Brain microvascular endothelial cell (primary cell): ENCODE results near the gene KIF15.

Source experiments
- DNase-seq: peaks from one replicate; pipeline ENCODE4 v3.0.0-alpha.2; 2020
- H3K27ac ChIP-seq: fragments of 250-450 bp; sonication (Bioruptor Pico); 2 replicates; pipeline ENCODE4 v1.5.1; 2020; ENCODE audit warnings: mild to moderate bottlenecking, moderate library complexity
- H3K27me3 ChIP-seq: fragments of 250-450 bp; sonication (Bioruptor Pico); replicated peaks from 2 replicates; pipeline ENCODE4 v1.5.1; 2020; ENCODE audit warnings: mild to moderate bottlenecking
- H3K36me3 ChIP-seq: fragments of 250-450 bp; sonication (Bioruptor Pico); replicated peaks from 2 replicates; pipeline ENCODE4 v1.5.1; 2020; ENCODE audit warnings: mild to moderate bottlenecking
- H3K4me3 ChIP-seq: 2 replicates; pipeline ENCODE4 v1.5.1; 2011; ENCODE audit warnings: low read depth, mild to moderate bottlenecking, control low read depth, low read length, moderate library complexity
- CTCF ChIP-seq: IDR thresholded peaks from 2 replicates; pipeline ENCODE4 v1.5.1; 2011; ENCODE audit warnings: low read depth, mild to moderate bottlenecking, moderate library complexity, low read length, control low read depth, inconsistent platforms; ENCODE audit errors: missing control alignments
- in situ Hi-C: cut with HindIII; loops from 2 replicates; pipeline ENCODE4 v1.10.0; 2017; ENCODE audit warnings: low sequenced_read_pairs, low pct_ligation_motif_present

KIF15 gene

GRCh38 chr3:44771424-44772098 is 10.0 kb downstream of the KIF15 start:
- TF ChIP-seq CTCF: no peak
- in situ Hi-C loops: no loop called here
- no peak overlapping the region for H3K4me3 ChIP-seq
- no peak for DNase-seq
- H3K27ac ChIP-seq: no peak overlapping the region
- no peaks in the 10 kb centered on the region for H3K27me3 ChIP-seq
- H3K36me3 ChIP-seq: no peaks in the 10 kb centered on the region

GRCh38 chr3:44772099-44772442 is 10.5 kb downstream of the KIF15 start:
- no peak for DNase-seq
- in situ Hi-C loops: no loop called here
- Histone ChIP-seq H3K36me3 (no peaks in the 10 kb centered on the region), H3K27ac (no peak overlapping the region), H3K4me3 (no peak overlapping the region), H3K27me3 (no peaks in the 10 kb centered on the region)
- no peak for TF ChIP-seq CTCF

GRCh38 chr3:44782891-44783290 is 21.3 kb downstream of the KIF15 start:
- TF ChIP-seq CTCF: no peak
- no peaks in the 10 kb centered on the region for H3K27me3 ChIP-seq
- H3K36me3 ChIP-seq: no peaks in the 10 kb centered on the region
- no peak overlapping the region for H3K27ac ChIP-seq
- H3K4me3 ChIP-seq: no peak overlapping the region
- DNase-seq: no peak
- in situ Hi-C loops: no loop called here

GRCh38 chr3:44795197-44795596 is 33.6 kb downstream of the KIF15 start:
- Histone ChIP-seq H3K27ac (no peak overlapping the region), H3K36me3 (no peaks in the 10 kb centered on the region), H3K27me3 (no peaks in the 10 kb centered on the region), H3K4me3 (no peak overlapping the region)
- in situ Hi-C loops: no loop called here
- DNase-seq: peak; percentile 11
- no peak for TF ChIP-seq CTCF

- no peak overlapping the region for H3K4me3 ChIP-seq
- no peaks in the 10 kb centered on the region for H3K36me3 ChIP-seq
- no peak for DNase-seq
- no peak overlapping the region for H3K27ac ChIP-seq
- no peaks in the 10 kb centered on the region for H3K27me3 ChIP-seq
- no peak for TF ChIP-seq CTCF
- in situ Hi-C loops: no loop called here
Observed at GRCh38 chr3:44802011-44802410, 40.4 kb downstream of the KIF15 start.

GRCh38 chr3:44803298-44803697 is 41.7 kb downstream of the KIF15 start:
- TF ChIP-seq CTCF: no peak
- no peak for DNase-seq
- in situ Hi-C loops: no loop called here
- no peaks in the 10 kb centered on the region for H3K36me3 ChIP-seq
- H3K27ac ChIP-seq: no peak overlapping the region
- no peaks in the 10 kb centered on the region for H3K27me3 ChIP-seq
- H3K4me3 ChIP-seq: no peak overlapping the region
